ENCODE data around the gene CDKN2D. TPM values are rescaled to one million over a fixed set of nuclear protein-coding genes. Genes with fewer than 3 reads are reported as not detected.

Gene CDKN2D
- total and polyA plus RNA-seq, 10 of the 15 experiments (the other 5 are each of a cell fraction or from before 2014, with no cell fraction given) = 0.53 to 17.2 (median 6.7) TPM

DNA sequence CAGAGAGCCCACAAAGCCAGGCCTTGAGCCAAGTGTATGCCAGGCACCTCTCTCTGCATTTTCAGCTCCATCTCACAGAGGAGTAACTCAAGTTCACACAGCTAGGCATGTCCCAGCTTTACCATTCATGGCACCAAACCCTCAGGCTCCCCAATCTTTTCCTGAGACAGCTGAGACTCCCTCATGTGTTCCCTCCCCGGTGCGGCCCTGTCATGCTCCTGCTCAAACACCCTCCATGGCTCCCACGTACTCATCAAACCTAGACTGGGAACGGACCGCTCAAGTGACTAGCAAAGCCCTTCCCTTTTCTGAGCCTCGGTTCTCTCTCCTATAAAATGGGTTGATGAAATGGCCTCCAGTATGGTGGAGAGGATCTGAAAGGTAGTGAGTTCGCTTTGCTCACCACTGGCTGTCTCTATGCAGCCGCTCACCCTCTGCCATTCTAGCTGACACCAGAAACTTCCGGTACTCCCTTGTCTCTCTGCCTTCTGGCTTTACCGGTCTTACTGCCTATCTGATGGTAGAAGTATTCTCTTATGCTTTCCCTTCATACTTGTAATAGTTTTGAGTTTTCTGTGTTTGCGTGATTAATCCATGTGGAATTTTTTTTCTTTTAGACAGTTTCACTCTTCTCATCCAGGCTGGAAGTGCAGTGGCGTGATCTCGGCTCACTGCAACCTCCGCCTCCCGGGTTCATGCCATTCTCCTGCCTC lies 48.8 kb upstream of the CDKN2D start:
- Histone ChIP-seq H3K27ac (ENCODE audit: control insufficient read depth, insufficient read depth) (no peak overlapping the region), H3K9me3 (replicated peaks; ENCODE audit: control insufficient read depth, insufficient read depth, low read length) (no peaks in the 10 kb centered on the region), H3K27me3 (replicated peaks in 1 of 2; ENCODE audit: control insufficient read depth in 2 of 2, insufficient read depth in 2 of 2, low read length in 1 of 2) (no peaks in the 10 kb centered on the region), H3K4me3 (no peak overlapping the region), H3K9ac (ENCODE audit: control insufficient read depth, insufficient read depth, low read length) (no peak overlapping the region), H3K79me2 (ENCODE audit: control insufficient read depth, insufficient read depth, low read length) (no peaks in the 10 kb centered on the region; the same call in 1 of the 2 replicates), H3K4me1 (ENCODE audit: control insufficient read depth, insufficient read depth, low read length) (no peaks in the 10 kb centered on the region), H4K20me1 (ENCODE audit: control insufficient read depth, insufficient read depth) (no peaks in the 10 kb centered on the region), H3K4me2 (ENCODE audit: control insufficient read depth, insufficient read depth) (no peak overlapping the region), H2AFZ (ENCODE audit: control insufficient read depth, low read depth, low read length) (no peak overlapping the region), H3K36me3 (ENCODE audit: control insufficient read depth in 2 of 2, insufficient read depth in 2 of 2, low read length in 1 of 2) (peaks cover 0 to 2% of the 10 kb centered on the region in 2 experiments; a peak in 2 of 4 replicates)
- ATAC-seq (no peak), DNase-seq (ENCODE audit: low read depth, low spot score) (no peak), FAIRE-seq (no peak)
- intact Hi-C loops (cut with micrococcal nuclease; ENCODE audit: unreplicated experiment) = no loop called here
- ChIA-PET CTCF (interaction anchor here (1.0 to 1.8 kb wide), 4 partner anchors 27 to 82 kb away, joined by 3 to 7 read pairs (median 4); no protein-coding TSS in a partner anchor), POLR2A (interaction anchor here (1.2 kb wide), 2 partner anchors 12 to 25 kb away, joined by 3 to 4 read pairs; no protein-coding TSS in a partner anchor), RAD21 (ENCODE audit: unreplicated experiment) (no interaction called here), SMC1A (ENCODE audit: uncharacterized antibody, unreplicated experiment) (interaction anchor here (1.4 kb wide), 1 partner anchor 24 kb away, joined by 4 read pairs; no protein-coding TSS in a partner anchor)
- BruUV-seq (replicated peaks) = no TSS peak
- WGBS (ENCODE audit: insufficient coverage, insufficient replicate concordance, low lambda C conversion rate, missing lambda C conversion rate) = 91% methylated on average over 15 of the region's 15 CpGs
- in situ Hi-C loops (cut with MboI) = no loop called here
- TF ChIP-seq POLR2AphosphoS2 (IDR thresholded peaks at IDR 0.05; ENCODE audit: low read depth, low read length) (no peak), JUNB (IDR thresholded peaks at IDR 0.05) (no peak), MEF2A (IDR thresholded peaks at IDR 0.05; ENCODE audit: insufficient read depth, low read depth, low read length) (no peak), POLR2A (IDR thresholded peaks at IDR 0.05; ENCODE audit: low read depth, low read length) (no peak), NR2C1 (IDR thresholded peaks at IDR 0.05) (no peak), ZBED1 (IDR thresholded peaks at IDR 0.05; ENCODE audit: borderline replicate concordance) (no peak), ZNF24 (IDR thresholded peaks at IDR 0.05) (no peak)

Measured in GM12878 (cell line).